Fibroblast of lung (primary cell): ENCODE data around the gene SHQ1.

Source experiments
- EZH2 ChIP-seq: IDR thresholded peaks from 2 replicates; pipeline ENCODE4 v1.5.1; 2012; ENCODE audit warnings: low read length, control low read depth, mild to moderate bottlenecking; ENCODE audit errors: missing control alignments
- TF ChIP-seq, protein P1 (sequence below), 2 donors: IDR thresholded peaks in 1 of 2; conservative IDR thresholded peaks in 1 of 2; 1 replicate in 1 of 2; 2 replicates in 1 of 2; pipeline ENCODE4 v1.5.1; 2011 to 2012; ENCODE audit warnings: low read length in 2 of 2, control low read depth in 1 of 2, inconsistent platforms in 1 of 2, low read depth in 1 of 2, mild to moderate bottlenecking in 1 of 2

DNA sequence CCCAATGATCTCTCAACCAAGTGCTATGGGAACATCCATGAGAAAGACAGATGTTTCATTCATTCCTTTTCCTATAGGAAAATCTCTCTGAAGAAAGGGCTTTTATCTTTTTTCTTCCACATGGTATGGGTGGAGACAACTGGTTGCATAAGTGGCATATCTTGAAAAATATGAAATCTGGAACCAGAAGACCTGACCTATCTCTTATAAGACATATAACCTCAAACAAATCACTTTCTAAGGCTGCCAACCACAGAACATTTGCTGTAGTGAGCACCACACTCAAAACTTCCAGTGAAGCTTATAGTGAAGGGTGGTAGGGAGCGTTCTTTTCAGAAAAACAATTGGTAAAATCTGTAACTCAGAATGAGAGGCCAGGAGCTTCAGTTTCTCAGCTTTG, 58.5 kb downstream of the SHQ1 start:
- TF ChIP-seq, protein P1, sequence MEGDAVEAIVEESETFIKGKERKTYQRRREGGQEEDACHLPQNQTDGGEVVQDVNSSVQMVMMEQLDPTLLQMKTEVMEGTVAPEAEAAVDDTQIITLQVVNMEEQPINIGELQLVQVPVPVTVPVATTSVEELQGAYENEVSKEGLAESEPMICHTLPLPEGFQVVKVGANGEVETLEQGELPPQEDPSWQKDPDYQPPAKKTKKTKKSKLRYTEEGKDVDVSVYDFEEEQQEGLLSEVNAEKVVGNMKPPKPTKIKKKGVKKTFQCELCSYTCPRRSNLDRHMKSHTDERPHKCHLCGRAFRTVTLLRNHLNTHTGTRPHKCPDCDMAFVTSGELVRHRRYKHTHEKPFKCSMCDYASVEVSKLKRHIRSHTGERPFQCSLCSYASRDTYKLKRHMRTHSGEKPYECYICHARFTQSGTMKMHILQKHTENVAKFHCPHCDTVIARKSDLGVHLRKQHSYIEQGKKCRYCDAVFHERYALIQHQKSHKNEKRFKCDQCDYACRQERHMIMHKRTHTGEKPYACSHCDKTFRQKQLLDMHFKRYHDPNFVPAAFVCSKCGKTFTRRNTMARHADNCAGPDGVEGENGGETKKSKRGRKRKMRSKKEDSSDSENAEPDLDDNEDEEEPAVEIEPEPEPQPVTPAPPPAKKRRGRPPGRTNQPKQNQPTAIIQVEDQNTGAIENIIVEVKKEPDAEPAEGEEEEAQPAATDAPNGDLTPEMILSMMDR (conservative IDR thresholded peaks at IDR 0.05 in 1 of 2, IDR thresholded peaks at IDR 0.05 in 1 of 2; ENCODE audit: low read depth in 1 of 2, low read length in 2 of 2) = no peak
- TF ChIP-seq EZH2 = no peak
